Daoy (cell line): ENCODE data around the gene DENND6B. TPM values are rescaled to one million over a fixed set of nuclear protein-coding genes. Genes with fewer than 3 reads are reported as not detected.
A peak's percentile ranks its signal among the peaks of the same experiment; 100 is the strongest.
"Not testable (repeated sequence)": the region's sequence is repeated elsewhere in the genome, so short reads cannot be mapped to it uniquely, and the experiment has no call there.

Experiments
- DNase-seq: peaks from one replicate; pipeline ENCODE4 v3.0.0-alpha.2; 2015; ENCODE audit warnings: low read depth
- total RNA-seq: library from RNA; depleted of rRNA; stranded (reverse); fragments of >200 nt; shearing (Covaris generic); gene quantifications from 2 replicates; pipeline ENCODE4 v1.2.3, GENCODE V29; 2014

The DENND6B gene
- total RNA-seq, 1 experiment from 2014 or later, result 1.3 TPM

DNA sequence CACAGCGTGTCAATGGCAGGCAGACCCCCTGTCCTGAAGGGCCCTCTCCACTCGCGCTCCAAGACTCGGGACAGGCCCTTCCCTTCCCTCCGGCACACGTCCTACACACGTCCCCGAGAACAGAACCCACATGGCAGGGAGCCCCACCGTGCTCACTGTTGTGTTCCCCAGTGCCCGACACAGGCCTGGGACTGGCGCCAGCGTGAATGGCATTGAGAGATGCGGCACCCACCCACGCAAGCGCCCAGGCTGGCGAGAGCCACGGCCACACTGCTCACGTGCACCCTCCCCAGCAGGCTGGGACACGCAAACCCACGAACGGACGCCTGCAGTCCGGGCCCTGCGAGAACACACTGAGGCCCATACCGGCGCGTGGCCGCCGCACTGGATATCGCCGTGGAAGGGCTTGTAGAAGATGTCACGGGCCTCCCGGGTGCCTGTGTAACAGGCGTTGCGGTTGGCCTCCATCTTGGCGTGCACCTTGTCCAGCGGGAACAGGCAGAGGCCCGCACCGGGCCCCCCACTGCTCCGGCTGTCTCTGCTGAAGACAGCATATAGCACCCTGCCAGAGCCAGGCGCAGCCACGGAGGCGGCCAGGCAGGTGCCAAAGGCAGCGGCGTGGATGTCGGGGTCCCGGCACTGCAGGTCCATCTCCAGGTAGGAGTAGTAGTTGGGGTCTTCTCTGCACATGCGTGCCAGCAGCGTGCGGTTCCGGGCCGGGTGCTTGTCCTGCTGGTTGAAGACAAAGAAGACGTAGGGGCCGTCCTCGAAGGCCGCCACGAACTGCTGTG lies 37.5 kb downstream of the DENND6B start:
- DNase-seq, result no peak

DNA sequence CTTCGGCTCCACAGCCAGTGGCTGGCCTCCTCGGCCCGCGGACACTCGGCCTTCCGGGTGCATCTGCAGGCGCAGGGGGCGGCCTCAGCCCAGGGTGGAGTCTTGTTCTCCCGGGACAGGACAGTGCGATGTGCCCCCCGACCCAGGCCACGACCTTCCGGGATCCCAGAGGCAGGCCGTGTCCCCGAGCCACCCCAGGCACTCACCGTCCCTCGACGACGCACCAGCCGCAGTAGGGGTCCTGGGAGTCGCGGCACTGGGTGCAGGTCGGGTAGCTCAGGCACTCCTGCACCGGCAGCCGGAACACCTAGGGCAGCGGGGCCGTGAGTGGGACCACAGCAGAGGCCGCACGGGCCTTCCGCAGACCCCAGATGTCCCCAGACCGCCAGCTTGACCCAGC lies 39.1 kb downstream of the DENND6B start:
- DNase-seq, result no peak

DNA sequence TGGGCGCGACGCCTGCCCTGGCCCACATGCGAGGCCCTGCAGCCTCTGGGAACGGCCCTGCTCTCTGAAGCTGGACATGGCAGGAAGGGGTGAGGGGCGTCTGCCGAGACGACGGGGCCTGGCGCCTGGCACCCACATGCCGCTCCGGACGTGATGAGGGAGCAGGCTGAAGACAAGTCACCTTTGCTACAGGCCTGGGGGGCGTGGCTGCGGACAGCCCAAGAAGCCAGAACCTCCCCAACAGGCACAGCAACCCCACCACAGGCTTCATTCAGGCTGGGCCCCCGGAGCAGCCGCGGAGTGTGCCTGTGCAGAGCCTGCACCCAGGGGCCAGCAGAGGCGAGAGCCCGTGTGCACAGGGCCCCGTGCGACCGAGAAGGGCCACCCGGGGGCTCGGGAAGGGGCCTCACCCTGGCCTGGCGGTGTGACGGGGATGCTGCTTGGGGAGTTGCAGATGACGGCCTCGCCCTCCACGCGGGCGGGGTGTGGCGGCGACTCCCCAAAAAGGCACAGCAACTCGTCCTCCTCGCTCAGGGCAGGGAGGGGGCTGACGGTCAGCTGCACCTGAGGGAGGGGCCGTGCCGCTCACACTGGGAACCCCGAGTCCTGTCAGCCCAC lies 40.0 kb downstream of the DENND6B start:
- no peak for DNase-seq

DNA sequence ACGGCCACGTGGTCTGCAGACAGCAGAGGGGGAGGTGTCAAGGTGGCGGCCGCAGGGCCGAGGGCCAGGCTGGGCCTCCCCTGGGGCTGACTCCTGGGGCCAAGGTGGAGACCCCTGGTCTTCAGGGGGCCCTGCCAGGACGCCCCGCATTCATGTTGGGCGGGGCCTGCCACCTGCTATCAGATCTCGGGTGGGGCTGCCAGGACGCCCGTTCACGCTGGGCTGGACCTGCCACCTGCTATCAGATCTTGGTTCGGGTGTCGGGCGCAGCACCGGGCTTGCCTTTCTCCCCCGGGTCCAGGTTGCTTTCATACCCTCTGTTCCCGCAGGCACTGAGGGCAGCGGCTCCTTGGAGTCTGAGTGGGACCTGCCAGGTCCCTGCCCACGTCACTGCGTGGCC lies 40.5 kb downstream of the DENND6B start:
- DNase-seq, result no peak

DNA sequence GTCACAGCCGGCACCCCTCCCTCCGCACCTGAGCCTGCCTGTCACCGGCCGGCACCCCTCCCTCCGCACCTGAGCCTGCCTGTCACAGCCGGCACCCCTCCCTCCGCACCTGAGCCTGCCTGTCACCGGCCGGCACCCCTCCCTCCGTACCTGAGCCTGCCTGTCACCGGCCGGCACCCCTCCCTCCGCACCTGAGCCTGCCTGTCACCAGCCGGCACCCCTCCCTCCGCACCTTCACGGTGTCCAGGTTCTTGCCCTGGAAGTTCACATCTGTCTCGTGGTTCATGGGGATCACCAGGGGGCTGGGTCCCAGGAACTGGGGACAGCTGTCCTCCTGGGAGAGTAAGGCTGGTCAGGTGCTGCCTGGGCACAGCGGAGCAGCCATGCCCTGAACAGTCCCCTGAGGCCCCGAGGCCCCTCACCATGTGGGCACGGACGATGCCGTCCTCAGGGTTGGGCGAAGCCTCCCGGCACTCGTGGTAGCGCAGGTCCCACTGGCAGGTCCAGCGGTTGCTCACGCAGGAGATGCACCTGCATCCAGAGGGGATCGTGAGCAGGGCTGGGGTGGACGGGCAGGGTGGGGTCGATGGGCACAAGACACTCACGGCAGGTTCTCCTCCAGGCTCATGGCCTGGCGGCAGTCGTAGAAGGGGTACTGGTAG lies 41.1 kb downstream of the DENND6B start:
- DNase-seq, result no peak

DNA sequence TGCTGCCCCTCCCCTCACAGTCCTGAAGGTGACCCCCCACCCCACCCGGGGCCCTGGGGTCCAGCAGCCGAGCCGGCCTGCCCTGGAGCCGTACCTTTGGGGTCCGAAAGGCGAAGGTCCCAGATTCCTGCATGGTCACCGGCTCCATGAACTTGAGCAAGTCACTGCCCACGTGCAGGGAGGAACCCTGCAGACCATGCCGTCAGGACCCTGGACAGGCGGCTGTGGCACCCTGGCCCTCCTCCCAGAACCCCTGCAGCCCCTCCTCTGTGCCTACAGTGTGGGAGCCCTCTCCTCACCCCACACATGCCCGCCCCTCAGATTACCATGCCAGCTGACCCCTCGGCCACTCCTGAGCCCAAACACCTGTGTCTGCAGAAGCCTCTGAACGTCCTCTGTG lies 42.3 kb downstream of the DENND6B start:
- no peak for DNase-seq

DNA sequence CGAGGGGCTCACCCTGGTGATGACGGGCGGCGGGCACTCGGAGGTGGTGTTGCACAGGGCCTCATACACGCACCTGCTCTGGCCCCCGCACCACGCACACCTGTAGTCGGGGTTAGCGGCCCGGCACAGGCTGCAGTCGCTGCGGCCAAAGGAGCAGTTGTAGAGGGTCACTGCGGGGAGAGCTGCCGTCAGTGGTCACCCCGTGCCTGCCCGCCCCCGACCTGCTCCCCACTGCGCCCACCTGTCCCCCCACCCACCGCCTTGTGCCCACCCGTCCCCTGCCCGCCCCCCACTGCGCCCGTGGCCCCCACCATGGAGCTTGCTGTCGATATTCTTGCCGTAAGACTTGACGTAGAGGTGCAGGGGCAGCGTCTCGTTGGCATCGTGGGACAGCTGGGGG lies 43.0 kb downstream of the DENND6B start:
- no peak for DNase-seq

DNA sequence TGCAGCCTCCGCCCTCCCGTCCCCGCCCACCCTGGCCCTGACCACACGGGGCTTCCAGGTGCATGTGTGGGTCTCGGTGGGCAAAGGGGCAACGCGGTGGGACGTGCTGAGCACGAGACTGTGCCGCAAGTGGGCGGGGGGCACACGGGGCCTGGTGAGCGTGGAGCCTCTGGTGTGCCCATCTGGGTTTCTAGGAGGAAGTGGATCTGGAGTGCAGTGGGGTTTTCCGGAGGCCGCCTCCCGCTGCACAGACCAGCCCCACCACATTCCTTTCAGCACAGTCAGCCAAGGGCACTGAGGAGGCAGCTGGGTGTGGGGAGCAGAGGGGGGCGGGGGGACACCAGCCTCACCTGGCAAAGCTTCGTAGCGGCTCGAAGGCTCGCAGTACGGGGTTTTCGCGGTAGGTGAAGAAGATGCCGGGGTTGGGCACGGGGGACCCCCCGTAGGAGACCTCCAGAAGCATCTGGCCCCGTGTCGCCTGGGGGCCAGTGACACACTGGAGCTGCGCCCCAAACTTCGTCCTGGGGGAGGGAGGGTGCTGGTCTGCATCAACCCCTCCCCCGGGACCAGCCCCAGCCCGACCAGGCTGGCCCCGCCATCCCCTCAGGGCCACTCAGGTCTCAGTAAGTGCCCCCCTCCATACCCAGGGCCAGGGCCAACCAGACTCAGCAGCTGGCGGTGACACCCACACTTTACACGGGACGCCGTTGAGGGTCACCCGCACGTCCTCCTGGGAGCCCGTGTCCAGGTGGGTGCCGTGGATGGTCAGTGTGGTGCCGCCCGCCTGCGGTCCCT lies 44.3 kb downstream of the DENND6B start:
- DNase-seq, result peak; percentile 95

DNA sequence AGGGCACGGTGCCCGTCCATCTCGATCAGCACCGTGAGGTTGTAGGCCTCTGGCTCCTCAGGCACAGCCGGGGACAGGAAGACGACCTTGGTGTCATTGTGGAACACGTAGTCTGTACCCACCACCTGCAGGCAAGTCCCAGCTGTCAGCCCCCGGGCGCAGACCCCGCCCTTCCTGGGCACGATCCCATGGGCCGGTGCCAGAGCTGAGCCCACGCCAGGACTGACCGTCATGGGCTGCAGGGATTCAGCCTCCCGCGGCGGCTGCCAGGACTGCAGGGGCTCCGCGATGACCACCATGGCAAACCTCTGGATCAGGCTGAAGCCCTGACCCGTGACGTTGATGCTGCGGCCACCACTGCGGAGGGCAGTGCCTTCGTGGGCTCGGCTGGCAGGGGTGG lies 44.9 kb downstream of the DENND6B start:
- DNase-seq, result peak; percentile 26

DNA sequence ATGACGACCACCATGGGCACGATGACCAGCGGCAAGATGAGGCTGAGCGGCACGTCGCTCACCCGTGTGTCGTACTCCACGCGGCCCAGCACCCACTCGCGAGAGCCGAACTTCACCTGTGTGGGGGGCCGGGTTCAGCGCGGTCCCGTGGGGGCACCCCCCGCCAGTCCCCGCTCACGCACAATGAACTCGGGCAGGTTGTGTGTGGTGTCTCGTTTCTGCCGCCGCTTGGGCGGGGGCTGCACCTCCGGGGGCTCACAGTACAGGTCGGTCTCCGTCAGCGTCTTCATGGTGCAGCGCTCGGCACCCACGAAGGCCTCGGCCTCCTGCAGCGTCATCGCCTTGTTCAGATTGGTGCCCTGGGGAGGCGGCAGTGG lies 45.4 kb downstream of the DENND6B start:
- DNase-seq, result no peak

DNA sequence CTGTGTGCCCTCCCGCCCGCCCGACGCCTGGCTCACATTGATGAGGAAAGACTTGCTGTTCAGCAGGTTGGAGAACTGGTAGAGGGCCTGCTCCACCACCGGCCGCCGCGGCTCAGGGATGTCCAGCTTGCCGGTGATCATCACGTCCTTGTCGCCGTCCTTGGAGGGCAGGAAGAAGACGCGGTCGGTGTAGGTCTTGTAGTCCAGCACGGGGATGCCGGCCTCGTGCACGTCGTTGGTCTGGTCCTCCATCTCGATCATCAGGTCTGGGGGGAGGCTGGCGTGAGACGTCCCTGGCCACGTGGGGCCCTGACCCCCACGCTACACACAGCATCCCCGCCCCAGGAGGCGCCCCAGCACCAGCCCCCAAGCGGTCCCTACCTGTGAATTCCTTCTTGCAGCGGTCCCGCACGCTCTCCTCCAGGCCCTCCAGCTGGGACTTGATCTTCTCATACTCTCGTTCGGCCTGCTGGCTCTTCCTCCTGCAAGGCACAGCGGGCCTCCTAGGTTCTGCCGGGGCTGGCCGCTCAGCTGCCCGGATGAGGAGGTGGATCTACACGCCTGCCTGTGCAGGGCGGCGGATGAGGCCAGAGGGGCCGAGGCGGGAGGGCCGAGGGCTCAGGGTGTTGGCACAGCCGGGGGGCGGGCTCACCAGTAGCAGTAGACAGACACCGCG lies 46.0 kb downstream of the DENND6B start:
- DNase-seq, result no peak

DNA sequence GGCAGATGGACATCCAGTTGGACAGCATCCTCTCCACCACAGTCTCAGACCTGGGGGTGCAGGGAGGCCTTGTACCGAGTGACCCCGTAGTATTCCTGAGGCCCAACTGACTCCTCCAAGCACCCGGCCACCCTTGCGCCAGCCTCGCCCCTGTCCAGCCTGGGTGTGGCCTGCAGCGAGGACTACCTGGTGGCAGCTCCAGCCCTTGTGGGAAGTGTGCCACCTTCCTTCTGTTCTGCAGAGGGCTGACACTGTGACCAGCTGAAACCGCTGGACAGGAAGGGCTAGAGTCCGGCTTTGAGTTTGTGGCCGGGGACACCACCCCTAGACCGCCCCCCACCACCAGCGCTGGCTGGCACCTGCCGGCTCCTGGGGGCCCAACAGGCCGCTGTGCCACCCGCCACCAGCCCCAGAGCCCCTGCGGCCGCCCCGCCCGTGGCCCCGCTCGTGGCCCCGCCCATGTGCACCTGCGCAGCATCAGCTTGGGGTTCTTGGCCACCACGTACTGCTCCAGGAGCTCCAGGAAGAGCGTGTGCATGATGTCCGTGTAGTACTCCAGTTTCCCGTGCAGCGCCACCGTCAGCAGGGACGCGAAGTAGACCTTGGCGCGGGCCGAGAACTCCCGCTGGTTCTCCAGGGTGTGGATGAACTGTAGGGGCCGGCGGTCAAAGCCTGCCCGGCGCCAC lies 46.6 kb downstream of the DENND6B start:
- no peak for DNase-seq

DNA sequence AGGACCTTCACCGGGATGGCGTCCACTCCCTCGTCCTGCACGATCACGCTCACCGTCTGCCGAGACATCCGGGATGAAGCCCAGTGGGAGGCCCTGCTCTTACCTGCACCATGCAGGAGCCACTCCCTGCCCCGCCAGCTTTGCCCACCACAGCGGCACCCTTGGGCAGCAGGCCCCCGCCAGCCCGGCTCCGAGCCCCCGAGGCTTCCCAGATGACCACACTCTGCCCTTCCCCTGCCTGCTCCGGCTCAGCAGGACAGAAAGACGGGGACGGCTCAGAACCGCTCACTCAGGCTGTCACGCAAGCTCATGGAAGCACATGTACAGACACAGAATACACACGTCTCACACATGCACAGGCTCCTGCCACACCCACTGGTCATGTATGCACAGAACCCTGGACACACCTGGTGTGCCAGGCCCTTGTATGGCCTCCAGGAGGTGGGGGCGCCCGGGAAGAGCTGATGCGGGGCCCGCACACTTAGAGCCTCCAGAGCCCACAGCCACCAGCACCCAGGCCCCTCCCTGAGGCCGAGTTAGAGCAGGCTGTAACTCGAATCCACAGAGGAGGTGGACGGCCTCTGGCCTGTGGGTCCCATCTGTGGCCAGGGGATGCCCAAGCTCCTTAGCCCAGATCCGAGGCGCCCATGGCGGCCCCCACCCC lies 47.7 kb downstream of the DENND6B start:
- no peak for DNase-seq

DNA sequence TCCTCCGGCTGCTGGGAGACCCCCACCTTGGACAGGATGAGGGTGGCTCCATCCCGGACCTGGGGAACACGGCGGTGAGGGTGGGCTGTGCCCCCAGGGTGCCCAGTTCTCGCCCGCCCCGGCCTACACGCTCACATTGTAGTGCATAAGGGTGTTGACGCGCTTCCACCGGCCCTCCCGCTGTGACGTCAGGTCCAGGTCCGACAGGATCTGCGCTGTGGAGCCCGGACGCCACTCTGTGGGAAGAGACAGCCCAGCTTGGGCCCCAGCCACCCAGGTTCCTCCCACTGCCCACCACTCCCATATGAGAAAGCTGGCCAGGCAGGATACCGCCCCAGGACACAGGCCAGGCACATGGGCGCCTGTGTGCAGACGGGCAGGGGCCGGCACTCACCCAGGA lies 48.4 kb downstream of the DENND6B start:
- DNase-seq, result no peak

DNA sequence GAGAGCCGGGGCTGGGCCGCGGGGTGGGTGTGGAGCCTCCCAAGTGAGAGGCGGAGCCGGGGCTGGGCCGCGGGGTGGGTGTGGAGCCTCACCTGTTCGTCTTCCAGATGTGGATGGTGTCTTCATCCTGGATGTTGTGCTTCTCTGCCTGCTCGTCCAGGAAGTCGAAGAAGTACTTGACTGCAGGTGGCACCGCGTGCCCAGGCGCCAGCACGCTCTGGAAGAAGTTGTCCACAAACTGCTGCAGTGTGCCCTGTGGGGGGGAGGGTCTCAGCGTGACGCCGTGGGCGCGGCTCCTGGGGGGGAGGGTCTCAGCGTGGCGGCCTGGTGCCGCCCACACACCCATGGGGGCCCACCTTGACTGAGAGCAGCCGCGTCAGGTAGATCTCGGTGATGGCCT lies 49.1 kb downstream of the DENND6B start:
- no peak for DNase-seq

DNA sequence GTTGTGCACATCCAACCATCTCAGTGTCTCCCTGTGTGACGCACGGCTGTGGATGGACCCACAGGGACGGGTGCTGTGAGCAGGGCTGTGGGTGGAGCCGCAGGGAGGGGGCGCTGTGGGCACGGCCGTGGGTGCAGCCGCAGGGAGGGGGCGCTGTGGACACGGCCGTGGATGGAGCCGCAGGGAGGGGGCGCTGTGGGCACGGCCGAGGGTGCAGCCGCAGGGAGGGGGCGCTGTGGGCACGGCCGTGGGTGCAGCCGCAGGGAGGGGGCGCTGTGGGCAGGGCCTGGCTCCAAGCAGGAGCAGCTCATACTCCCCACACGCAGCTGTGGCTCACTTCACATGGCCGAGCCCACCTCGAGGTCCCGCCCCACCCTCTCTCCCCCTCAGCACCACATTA lies 50.7 kb downstream of the DENND6B start:
- DNase-seq, result peak; percentile 48

DNA sequence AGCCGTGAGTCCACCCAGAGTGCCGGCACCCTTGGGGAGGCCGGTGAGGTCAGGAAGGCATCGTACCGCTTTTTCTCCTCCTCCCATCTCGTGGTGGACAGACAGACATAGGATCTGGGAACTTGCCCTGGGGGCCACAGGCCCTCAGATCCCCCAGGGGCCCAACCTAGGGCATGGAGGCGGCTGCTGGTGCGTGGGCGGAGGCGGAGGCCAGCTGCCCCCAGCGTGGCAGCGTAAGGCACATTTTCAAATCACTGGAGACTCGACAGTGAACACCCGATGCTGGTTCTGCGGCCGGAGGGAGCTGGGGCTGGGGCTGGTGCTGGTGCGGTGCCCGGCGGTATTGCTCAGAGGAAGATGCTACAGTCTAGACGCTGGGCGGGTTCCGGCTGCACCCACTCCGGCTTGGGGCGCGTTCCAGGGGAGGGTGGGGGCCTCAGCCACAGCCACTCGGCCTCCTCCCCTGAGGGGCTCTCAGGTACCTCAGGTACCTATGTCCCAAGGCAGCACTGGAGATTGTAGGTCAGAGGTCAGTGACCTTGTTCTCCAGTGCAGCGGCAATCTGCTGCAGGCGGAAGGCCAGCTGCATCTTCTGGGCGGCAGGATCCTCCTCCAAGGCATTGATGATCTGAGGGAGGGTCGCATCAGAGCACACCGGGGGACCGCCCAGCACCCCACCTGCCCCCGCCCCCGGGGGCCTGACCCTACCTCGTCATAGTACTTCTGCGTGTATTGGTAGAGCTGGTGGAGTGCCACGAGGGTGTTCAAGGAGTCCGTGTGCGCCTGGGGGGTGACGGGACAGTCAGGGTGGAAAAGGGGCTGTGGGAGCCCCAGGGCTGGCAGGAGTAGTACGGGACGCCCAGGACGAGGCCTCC lies 51.4 kb downstream of the DENND6B start:
- DNase-seq, result no peak

DNA sequence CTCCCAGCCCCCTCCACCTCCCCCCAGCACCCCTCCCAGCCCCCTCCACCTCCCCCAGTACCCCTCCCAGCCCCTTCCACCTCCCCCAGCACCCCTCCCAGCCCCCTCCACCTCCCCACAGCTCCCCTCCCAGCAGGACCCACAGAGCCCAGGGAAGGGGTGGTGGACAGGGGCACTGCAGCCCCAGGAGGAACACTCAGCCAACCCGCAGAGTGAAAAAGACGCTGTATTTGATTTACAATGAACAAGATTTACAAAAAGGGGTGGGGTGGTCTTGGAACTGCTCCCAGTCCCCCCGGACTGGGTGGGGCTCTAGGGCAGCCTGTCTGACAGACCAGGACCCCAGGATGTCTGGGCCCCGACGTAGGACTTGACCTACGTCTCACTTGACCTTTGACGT lies 52.0 kb downstream of the DENND6B start:
- no peak for DNase-seq

DNA sequence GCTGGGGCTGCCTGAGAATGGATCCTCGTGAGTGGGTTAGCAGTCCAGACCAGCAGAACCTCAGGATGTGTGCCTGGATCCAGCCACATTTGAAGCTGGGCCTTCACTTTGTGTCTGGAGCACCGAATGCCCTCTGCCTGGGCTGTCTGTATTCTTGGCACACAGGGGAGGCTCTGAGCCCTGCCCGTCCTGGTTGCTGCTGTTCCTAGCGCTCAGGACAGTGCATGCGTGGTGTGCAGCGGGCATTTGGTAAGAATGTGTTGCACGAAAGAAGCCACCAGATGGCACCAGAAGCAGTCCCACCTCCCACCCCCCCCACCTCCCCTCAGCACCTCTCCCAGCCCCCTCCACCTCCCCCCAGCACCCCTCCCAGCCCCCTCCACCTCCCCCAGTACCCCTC lies 52.5 kb downstream of the DENND6B start:
- DNase-seq, result peak; percentile 62

DNA sequence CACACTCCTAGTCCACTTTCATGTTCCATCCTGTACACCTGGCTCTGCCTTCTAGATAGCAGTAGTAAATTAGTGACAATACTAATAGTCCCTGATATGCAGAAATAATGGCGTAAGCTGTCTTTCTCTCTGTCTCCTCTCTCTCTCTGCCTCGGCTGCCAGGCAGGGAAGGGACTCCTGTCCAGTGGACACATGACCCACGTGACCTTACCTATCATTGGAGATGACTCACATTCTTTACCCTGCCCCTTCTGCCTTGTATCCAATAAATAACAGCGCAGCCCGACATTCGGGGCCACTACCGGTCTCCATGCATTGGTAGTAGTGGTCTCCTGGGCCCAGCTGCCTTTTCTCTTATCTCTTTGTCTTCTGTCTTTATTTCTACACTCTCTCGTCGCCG lies 53.0 kb downstream of the DENND6B start:
- DNase-seq, result not testable (repeated sequence)
